Suppressor macrophage treated with lipopolysaccharide for 1 hour (primary cell): Measurements from ENCODE around the gene SLC43A2.
A peak's percentile ranks its signal among the peaks of the same experiment; 100 is the strongest.
"Not testable (repeated sequence)": the region's sequence is repeated elsewhere in the genome, so short reads cannot be mapped to it uniquely, and the experiment has no call there.

ENCODE experiments used
- DNase-seq, 3 donors: peaks; one replicate each; pipeline ENCODE4 v3.0.0-alpha.2; 2020 to 2022

Gene SLC43A2

DNA sequence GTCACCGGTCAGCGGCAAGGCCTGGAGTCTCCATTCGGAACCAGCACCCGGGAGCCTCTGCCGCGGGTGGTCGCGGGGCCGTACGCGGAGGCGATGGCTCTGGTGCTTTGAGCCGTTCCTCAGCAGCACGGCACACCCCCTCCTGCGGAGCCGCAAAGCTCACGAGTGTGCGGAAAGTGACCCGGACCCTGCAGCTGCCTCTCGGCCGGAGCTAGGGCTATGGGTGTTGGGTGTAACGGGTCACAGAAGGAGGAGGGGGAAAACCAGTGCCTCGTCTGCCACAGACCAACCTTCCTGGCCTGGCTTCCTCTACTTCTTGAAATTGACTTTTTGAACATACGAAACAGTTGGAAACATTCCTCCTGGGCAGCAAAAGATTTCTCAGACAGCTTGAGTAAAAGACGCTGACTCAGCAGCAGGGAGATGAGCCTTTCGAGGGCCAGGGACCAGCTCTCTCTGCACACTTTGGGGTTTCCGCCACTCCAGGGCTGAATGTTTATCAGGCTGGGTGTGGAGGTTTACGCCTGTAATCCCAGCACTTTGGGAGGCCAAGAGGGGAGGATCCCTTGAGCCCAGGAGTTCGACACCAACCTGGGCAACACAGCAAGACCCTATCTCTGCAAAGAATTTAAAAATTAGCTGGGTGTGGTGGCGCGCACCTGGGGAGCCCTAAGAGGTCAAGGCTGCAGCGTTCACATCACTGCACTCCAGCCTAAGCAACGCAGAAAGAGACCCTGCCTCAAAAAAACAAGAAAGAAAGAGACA, 39.6 kb downstream of the SLC43A2 start:
- DNase-seq: peak; percentile 77 to 87 (median 81)

DNA sequence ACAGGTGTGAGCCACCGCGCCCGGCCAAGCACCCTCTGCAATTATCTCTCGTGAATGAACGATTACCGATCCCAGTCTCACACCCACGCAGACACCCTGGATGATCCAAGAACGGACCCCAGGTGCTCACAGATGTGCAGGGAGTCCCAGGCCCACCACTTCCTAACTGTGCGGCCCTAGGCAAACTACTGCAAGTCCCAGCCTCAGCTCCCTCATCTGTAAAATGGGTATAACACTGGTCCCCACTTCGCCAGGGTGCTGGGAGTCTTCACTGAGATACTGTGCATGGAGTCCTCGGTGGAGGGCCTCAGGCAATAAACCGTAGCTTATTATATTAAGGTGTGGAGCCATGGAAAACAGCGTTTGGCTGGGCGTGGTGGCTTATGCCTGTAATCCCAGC, 44.5 kb downstream of the SLC43A2 start:
- no peak for DNase-seq

DNA sequence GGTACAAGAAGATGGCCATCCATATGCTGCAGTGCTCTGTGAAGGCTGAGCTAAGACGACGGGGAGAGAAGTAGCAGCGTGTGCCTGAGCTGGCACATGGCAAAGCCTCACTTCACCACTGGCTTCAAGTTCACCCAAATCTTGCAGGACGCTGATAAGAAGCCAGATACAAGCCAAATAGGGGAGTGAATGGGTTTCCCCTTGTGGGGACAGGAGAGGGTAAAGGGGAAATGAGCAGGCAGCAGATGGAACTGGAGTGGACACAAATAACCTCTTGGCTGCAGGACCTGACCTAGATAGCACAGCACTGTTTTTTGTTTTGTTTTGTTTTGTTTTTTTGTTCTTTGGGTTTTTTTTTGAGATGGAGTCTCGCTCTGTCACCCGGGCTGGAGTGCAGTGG, 45.1 kb downstream of the SLC43A2 start:
- peak in 2 of 3 donors; percentile 57 to 59 for DNase-seq

- DNase-seq: peak; percentile 39 to 69 (median 51)
These were observed 46.3 kb downstream of the SLC43A2 start for GRCh38 chr17:1582374-1582773.

GRCh38 chr17:1580979-1581676, 47.5 kb downstream of the SLC43A2 start:
- no peak for DNase-seq

DNA sequence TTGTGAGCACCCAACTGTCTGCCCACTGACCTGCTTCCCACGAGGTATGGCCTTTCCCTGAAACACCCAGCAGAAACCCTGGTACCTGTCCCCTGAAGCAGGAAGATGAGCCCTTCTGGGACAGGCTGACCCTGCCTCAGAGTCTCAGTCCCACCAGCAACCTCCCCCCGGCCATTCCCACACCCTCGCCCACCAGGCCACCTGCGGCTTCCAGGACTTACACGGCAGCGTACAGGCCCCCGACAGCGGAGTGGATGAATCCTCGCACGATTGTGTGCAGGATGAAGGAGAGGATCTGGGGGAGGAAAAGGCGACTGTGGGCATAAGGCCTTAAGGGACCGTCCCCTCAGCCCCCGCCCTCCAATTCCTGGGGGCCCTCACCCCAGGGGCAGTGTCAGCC, 50.6 kb downstream of the SLC43A2 start:
- no peak for DNase-seq

DNA sequence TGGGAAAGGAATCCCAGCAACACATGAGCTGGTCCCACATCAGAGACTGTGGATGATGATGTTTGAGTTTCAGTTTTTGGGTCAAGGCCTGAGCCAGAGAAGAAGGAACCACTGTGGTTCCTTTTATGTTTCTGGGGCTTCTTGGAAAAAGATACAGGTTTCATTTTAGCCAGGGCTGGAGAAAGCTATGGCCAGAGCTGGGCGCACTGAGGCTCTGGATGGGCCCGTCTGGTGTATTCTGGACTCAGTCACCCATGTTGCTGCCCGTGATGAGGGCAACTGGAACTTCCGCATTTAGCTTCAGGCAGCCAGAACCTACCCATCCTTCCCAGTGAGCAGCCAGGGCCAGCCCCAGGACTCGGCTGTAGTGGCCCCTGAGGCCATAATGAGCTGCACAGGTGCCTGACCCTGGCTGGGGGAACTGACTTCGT, 51.0 kb downstream of the SLC43A2 start:
- peak in 2 of 3 donors; percentile 82 to 84 for DNase-seq

- DNase-seq: peak; percentile 97 to 99 (median 98)
These were observed 51.5 kb downstream of the SLC43A2 start for GRCh38 chr17:1577182-1577581.

- DNase-seq: no peak
These were observed 52.1 kb downstream of the SLC43A2 start for GRCh38 chr17:1576500-1576899.

- no peak for DNase-seq
These were observed 53.8 kb downstream of the SLC43A2 start for GRCh38 chr17:1574697-1575471.

GRCh38 chr17:1573932-1574696, 54.5 kb downstream of the SLC43A2 start:
- DNase-seq: peak; percentile 89 to 99 (median 95)

DNA sequence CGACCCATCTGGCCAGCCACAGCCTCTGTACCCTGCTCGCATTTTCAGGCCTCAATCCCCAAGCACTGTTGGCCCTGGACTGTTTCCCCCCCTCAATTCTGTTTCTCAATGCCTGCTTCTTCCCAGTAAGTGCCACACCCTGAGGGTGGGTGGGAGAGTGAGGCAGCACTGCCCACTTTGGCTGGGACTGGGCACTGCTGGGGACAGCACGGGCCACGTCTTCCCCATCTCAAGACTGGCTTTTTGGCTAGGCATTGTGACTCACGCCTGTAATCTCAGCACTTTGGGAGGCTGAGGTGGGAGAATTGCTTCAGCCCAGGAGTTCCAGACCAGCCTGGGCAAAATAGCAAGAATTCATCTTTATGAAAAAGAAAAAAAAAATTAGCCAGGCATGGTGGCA, 56.0 kb downstream of the SLC43A2 start:
- peak; percentile 80 to 86 (median 86) for DNase-seq

DNA sequence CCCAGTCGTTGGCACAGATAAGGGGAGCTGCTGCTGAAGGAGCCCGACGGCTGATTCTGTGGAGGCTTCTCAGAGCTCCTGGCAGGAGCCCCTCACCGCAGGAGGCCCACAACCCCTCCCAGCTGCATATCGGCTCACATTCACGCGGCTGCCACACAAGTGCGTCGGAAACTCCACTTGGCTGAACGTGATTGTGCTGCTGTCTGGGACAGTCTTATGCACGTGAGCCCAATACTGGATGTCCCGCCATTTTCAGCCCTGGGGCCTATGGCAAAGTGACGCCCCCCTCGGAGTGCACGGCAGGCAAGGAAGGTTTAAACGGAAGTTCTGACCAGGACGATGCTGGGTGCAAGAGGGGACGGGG, 57.3 kb downstream of the SLC43A2 start:
- DNase-seq: no peak

- no peak for DNase-seq
These were observed 59.5 kb downstream of the SLC43A2 start for GRCh38 chr17:1568950-1569810.

DNA sequence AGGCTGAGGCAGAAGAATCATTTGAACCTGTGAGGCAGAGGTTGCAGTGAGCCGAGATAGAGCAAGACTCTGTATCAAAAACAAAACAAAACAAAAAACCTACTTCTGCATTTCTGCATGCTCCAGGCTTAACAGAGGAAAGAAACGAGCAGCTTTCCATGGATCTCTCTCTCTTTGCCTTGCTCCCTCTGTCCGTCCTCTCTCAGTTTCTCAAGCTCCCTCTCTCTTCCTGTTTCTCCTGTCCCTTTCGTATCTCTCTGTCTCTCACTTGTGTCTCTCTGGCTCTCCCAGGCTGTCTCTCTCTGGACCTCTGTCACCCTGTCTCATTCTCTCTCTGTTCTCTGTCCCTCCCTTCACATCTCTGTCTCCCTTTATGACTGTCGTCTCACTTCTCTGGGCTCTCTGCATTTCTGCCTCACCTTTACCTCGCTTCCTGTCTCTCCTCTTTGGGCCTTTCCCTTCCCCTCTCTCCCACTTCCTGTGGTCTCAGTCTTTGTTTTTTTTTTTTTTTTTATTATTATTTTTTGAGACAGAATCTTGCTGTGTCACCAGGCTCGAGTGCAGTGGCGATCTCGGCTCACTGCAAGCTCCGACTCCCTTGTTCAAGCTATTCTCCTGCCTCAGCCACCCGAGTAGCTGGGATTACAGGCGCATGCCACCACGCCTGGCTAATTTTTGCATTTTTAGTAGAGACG, 62.0 kb downstream of the SLC43A2 start:
- peak in 1 of 3 donors; percentile 39 for DNase-seq

DNA sequence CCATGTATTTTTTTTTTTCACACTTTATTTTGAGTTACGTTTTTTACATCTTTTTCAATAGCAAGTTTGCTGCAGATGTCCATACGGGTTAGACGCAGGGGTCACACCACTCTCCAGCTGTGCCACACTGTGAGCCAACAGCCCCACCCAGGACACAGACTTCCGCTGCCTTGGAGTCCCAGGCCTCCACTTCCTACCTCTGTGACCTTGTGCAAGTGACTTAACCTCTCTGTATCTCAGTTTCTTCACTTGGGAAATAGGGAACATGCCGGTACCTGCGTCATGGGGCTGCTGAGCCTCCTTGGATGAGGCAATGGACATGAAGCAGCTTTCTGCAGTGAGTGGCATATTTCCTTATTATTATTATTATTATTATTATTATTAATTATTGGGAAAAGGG, 62.8 kb downstream of the SLC43A2 start:
- peak in 2 of 3 donors; percentile 51 to 55 for DNase-seq

GRCh38 chr17:1563786-1564613, 64.6 kb downstream of the SLC43A2 start:
- DNase-seq: no peak

DNA sequence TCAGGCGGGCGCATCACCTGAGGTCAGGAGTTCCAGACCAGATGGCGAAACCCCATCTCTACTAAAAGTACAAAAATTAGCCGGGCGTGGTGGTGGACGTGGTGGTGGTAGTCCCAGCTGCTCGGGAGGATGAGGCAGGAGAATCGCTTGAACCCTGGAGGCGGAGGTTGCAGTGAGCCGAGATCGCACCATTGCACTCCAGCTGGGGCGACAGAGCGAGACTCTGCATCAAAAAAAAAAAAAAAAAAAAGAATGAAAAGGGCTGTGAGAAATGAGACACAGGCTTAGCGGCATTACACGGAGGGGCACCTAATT, 65.2 kb downstream of the SLC43A2 start:
- not testable (repeated sequence) for DNase-seq

DNA sequence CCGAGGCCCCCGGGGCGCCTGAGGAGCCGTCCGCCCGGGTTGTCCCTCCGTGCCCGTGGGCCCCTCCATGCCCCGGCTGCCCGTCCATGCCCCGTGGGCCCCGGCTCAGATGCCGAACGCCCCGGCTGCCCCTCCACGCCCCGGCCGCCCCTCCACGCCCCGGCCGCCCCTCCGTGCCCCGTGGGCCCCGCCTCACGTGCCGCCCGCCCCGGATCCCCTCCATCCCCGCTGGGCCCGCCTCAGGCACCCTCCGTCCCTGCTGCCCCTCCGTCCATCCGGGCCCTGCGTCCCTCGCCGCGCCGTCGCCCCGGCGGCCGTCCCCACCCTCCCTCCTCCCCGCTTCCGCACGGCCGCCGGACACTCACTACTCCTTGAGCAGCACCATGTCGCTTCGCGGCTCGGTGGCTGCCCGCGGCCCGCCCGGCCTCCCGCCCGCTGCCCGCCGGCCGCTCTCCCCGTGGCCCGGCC, 66.4 kb downstream of the SLC43A2 start:
- no peak for DNase-seq
